GM03348 (cell line): ENCODE measurements around the gene STAC3.

Experiments
- DNase-seq: peaks from one replicate; pipeline ENCODE4 v3.0.0; 2012; ENCODE audit warnings: low spot score

STAC3 gene

GRCh38 chr12:57235728-57236131, 15.3 kb downstream of the STAC3 start:
- DNase-seq, result no peak

DNA sequence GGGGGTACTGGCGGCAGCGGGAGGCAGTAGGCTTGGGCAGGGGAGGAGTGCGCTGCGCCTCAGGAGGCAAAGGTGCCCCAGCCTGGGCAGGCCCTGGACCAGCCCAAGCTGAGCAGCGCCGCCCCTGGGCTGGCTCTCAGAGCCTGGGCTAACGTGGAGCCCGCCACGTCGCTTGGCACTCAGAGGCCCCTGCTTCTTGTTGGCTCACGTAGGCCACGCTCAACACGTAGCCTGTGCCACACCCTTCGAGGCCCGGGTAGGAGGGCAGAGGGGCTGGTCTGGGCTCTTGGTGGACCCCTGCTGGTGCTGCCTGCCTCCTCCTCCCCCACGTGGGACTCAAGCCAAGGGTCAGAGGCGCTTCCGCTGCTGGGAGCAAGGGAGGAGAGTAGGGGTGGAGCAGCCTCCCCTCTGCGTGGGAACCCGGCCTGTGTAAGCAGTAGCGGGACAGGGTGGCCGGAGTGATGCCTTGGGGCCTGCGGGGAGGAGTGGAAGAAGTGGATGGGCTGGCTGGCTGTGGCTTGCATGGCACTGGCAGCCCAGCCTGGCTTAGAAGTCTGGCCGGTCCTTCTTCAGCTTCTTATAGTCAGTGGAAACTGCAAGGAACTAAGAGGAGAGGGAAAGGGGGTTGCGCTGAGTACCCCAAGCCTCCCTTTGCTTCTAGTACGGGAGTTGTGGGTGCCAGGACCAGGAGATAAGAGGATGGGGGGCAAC, 15.8 kb downstream of the STAC3 start:
- DNase-seq, result no peak

DNA sequence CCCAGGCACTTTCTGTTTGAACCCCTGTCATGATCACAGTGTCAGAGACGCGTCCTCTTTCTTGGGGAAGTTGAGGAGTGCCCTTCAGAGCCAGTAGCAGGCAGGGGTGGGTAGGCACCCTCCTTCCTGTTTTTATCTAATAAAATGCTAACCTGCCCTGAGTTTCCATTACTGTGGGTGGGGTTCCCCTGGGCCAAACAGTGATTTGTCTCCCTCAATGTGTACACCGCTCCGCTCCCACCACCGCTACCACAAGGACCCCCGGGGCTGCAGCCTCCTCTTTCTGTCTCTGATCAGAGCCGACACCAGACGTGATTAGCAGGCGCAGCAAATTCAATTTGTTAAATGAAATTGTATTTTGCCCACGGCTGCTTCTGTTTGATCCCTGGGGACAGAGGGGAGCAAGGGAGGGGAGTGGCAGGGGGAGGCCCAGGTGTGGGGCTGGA, 16.4 kb downstream of the STAC3 start:
- DNase-seq, result no peak

DNA sequence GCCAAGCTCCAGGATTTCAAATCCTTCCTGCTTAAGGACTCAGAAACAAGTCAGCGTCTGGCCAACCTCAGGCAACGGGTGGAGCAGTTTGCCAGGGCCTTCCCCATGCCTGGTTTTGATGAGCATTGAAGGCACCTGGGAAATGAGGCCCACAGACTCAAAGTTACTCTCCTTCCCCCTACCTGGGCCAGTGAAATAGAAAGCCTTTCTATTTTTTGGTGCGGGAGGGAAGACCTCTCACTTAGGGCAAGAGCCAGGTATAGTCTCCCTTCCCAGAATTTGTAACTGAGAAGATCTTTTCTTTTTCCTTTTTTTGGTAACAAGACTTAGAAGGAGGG, 16.8 kb downstream of the STAC3 start:
- DNase-seq, result no peak

DNA sequence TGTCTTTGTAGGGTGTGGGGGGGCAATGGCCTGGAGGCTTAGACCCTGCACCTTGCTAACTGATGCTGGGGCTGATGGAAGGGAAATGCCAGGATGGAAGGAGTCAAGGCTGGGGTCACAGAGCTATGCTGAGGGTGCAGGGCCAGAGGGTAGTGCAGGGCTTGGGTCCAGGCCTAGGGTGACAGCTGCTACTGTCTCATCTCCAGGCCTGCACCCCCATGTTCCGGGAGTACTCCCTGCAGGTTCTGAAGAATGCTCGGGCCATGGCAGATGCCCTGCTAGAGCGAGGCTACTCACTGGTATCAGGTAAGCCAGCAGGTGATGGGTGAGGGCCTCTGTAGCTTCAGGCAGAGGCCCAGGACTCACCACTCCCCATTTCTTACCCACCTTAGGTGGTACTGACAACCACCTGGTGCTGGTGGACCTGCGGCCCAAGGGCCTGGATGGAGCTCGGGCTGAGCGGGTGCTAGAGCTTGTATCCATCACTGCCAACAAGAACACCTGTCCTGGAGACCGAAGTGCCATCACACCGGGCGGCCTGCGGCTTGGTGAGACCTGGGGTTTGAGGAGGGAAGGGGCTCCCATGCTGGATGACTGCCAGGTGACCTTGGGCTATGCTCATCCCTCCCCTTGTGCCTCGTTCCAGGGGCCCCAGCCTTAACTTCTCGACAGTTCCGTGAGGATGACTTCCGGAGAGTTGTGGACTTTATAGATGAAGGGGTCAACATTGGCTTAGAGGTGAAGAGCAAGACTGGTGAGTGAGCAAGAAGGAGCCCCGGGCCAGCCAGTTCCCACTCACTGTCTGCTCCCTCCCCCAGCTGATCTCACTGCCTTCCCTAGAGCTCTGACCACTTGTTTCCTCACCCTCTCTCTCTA, 17.4 kb downstream of the STAC3 start:
- no peak for DNase-seq

DNA sequence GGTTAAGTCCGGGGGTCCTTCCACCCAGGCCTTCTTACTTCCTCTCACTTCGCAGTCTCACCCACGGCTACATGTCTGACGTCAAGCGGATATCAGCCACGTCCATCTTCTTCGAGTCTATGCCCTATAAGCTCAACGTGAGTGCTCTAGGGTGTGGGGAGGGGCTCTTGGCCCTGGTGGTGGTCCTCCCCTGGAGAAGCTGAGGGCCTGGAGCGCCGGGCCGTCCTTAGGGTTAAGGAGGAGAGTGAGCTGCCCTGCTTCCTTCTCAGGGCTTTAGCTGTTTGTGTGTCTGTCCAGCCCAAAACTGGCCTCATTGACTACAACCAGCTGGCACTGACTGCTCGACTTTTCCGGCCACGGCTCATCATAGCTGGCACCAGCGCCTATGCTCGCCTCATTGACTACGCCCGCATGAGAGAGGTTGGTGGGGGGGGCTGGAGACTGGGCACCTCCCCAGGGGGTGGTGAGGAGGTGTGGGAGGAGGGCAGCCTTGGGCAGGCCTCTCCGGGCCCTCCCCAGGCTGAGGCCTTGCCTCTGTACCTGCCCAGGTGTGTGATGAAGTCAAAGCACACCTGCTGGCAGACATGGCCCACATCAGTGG, 18.7 kb downstream of the STAC3 start:
- DNase-seq, result no peak

- DNase-seq, result no peak
Observed at GRCh38 chr12:57231276-57232021, 19.5 kb downstream of the STAC3 start.

DNA sequence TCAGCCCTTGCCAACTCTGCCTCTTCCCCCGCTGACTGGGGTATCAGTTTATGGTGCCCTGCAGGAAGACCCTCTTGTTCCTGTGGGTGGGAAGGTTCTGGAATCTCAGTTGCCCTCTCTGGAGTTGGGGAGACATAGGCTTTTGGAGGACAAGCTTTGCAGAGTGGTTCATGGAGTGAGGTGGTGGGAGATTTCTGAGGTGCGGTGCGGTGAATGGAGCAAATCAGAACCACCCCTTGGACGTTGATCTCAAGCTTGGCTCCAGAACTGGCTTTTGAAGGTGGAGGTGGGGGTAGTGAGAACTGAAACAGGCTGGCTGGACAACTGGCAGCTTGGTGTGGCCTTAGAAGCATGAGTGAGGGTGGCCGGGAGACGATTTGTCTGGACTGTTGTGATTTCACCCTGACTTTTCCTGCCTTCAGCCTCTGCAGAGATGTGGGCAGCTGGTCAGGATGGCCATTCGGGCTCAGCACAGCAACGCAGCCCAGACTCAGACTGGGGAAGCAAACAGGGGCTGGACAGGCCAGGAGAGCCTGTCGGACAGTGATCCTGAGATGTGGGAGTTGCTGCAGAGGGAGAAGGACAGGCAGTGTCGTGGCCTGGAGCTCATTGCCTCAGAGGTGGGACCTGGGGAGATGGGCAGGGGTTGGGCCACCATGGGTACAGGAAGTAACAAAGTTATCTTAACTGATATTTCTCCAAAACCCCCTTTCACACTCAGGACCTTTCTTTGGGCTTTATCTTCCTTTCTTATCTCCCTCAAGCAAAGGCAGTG, 20.4 kb downstream of the STAC3 start:
- no peak for DNase-seq

DNA sequence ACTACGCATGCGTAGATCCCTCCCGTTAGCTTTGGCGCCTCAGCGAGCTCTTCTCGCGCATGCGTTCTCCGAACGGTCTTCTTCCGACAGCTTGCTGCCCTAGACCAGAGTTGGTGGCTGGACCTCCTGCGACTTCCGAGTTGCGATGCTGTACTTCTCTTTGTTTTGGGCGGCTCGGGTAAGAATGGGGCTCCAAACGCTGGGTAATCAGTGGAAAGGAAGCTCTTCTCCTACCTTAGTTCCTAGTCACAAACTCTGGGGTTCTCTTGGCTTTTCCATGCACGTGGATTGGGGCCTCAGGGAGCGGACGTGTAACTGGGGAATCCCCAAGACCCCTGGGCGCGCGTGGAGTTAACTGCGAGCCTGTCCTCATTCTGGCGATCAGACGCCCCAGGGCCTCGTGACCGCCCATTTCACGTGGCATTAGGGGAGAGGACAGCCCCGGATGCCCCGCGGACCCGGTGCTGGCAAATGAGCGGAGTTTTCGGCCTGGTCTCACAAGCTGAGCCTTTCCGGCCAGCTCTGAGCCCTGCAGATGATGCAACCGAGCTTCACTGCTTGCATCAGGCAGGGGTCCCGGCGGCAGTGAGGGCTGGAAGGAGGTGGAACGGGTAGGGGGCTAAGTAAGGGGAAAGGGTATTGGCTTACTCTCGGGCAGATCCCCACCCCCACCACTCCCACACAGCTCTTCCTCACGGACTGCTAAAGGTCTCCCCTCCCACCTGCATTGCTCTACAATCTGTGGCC, 21.2 kb downstream of the STAC3 start, which contains the start of gene SHMT2:
TSS of gene SHMT2 (plus strand) at position 78 of the 747 bp plus-strand sequence. CDS start at position 146, 68 bp downstream.
- DNase-seq, result peak; percentile 98

GRCh38 chr12:57229046-57229633, 21.8 kb downstream of the STAC3 start:
- no peak for DNase-seq

- no peak for DNase-seq
Observed at GRCh38 chr12:57227315-57228115, 23.5 kb downstream of the STAC3 start.

- DNase-seq, result no peak
Observed at GRCh38 chr12:57226588-57227314, 24.2 kb downstream of the STAC3 start.

- no peak for DNase-seq
Observed at GRCh38 chr12:57225680-57226210, 25.2 kb downstream of the STAC3 start.

GRCh38 chr12:57224973-57225679, 25.9 kb downstream of the STAC3 start:
- peak; percentile 58 for DNase-seq

- no peak for DNase-seq
Observed at GRCh38 chr12:57224278-57224972, 26.6 kb downstream of the STAC3 start.

- DNase-seq, result no peak
Observed at GRCh38 chr12:57223191-57224165, 27.5 kb downstream of the STAC3 start.
